Measurements from ENCODE around the gene HRK. TPM values are rescaled to one million over a fixed set of nuclear protein-coding genes. Genes with fewer than 3 reads are reported as not detected.

Gene HRK
- total RNA-seq, 2 experiments from 2014 or later = not detected

Other genes starting within 250 kb of the HRK start
- 10 to 100 TPM; 28.8 to 31.7 TPM for gene SPRING1, start 143.4 kb downstream of the HRK start, total RNA-seq
- 10 to 100 TPM; 11.7 to 15.1 TPM for gene RNFT2, start 143.1 kb downstream of the HRK start, total RNA-seq
- 10 to 100 TPM; 12.5 to 13.2 TPM for gene FBXW8, start 29.5 kb upstream of the HRK start, total RNA-seq
- 10 to 100 TPM; 30.3 to 34.1 TPM for gene TESC, start 218.0 kb upstream of the HRK start, total RNA-seq